ENCODE measurements around the gene ZNF221. TPM values are rescaled to one million over a fixed set of nuclear protein-coding genes. Genes with fewer than 3 reads are reported as not detected.

The ZNF221 gene
- 3.3 and 4.5 TPM in 2 replicates for total RNA-seq (2014; rRNA removed; shearing (Covaris generic))

DNA sequence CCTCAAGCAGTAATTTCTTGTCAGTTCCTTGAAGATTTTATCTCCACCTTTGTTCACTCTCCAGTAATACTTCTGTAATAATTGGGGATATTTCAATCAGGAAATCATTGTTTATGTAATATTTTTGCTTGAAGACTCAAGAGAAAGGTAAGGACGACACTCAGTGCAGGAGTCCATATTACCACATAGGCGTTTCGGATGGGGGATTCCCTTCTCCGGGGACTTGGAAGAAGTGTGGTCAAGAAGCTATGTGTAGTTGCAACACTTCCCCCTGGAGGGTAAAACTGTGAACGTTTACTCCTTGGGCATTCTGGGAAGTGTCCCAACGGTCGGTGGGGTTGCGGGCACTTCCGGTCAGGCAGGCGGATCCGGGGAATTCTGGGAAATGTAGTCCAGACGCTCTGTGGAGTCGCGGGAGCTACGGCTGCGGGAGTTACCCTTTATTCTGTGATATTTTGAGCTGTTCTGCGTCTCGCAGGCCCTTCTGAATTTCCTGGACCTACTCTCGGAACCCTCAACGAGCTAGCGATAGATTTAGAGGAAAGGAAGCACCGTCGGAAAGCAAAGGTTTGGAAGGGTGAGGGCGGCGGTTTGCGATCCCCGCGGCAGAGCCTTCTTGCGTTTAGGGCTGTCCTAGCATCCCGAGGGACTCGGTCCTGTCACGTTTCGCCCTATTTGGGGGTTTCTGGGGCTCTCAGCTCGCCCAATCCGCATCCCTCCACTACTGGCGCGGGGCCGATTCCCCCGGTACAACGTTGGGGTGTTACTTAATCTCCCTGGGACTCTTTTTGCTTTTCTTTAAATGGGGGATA lies at the start of gene ZNF221:
TSS of gene ZNF221 (plus strand) at position 395 of the 812 bp plus-strand sequence. CDS start 11,499 bp downstream, outside the sequence.

DNA sequence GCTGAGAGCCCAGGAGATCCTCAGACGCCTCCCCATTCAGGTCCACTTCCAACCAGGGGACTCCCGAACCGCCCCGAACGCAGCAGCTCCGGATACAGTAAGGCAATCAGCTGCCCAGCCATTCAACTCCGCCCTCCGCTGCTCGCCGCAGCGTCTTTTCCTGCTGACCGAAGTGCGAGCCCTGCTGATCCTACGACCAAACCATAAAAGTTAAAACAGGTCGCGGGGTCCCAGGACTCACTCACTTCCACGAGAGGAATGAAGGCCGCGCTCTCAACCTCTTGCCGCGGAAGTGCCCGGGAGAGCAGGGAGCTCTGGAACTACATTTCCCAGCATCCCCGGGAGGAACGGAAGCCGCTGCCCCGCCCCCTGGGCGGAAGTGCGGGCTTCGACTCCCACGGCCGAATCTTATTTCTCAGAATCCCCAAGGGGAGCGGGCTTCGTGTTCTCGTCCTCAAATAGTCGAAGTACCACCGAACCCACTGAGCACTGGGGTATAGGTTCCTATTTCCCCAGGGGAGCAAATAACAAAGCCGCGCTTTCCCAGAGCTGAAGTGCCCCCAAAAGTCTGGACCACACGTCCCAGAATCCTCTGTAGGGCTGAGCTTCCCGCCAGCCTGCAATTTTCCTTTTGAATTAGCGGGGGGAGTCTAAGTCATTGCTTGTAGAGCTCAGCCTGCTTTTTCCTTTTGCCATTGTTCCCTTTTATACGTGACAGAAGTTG lies 15.9 kb upstream of the ZNF221 start, which contains the start of gene ZNF45:
TSS of gene ZNF45 (minus strand) at position 298 of the 724 bp plus-strand sequence. CDS start 13,097 bp downstream, outside the sequence.

DNA sequence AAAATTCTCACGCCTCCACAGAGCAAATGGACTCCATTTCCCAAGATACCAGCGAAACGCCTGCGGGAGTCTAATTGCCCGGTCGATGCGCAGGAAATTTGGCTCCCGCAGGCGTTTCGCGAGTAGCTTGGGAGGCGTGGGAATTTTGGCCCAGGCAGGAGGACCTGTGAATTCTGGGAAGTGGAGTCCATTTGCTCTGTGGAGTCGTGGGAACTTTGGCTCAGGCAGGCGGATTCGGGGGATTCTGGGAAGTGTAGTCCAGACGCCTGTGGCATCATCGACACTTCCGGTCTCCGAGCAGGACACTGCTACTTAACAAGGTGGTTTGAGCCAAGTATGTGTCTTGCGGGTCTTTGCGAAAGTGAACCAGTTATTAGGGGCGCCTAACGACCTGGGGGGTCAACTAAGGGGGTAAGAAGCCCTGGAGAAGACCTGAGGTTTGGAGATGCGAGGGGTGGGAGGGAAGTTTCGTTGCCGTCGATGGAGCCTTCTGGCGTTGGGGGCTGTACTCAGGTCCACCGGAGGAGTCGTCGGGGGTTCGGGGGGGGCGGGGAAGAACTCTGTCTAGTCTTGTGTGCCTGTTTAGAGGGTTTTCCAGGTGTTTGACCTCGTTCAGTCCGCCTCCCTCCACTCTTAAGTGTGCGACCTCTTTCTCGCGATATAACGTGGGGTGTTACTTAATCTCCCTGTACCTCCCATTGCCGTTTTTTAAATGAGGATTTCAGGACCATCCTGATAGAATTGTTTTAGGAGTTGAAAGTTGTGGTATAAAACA lies 33.1 kb downstream of the ZNF221 start, which contains the start of gene ZNF155:
TSS of gene ZNF155 (plus strand) at position 277 of the 775 bp plus-strand sequence. CDS start 4,356 bp downstream, outside the sequence.

GRCh38 chr19:44002566-44003460 lies 51.8 kb downstream of the ZNF221 start, which contains the start of gene ZNF230:
Gene ZNF230, plus strand, starts transcription at chr19:44002957. Its CDS starts 4,122 bp downstream, at chr19:44007079.

Small RNA genes lying within 50 kb of the gene (small RNA-seq; reads per million reads assigned to genes)
- not detected for gene AC006213.5

Other genes starting within 250 kb of the ZNF221 start
- gene IRGC, start 235.2 kb upstream of the ZNF221 start, total RNA-seq (2014; rRNA removed; shearing (Covaris generic)): not detected in 2 replicates
- 38.7 and 44.1 TPM in 2 replicates for gene SMG9, start 196.3 kb upstream of the ZNF221 start, total RNA-seq (2014; rRNA removed; shearing (Covaris generic))
- gene KCNN4, start 170.3 kb upstream of the ZNF221 start, total RNA-seq (2014; rRNA removed; shearing (Covaris generic)): 150 and 157 TPM in 2 replicates
- gene LYPD5, start 148.8 kb upstream of the ZNF221 start, total RNA-seq (2014; rRNA removed; shearing (Covaris generic)): 1.0 and 4.5 TPM in 2 replicates
- gene ZNF283, start 123.9 kb upstream of the ZNF221 start, total RNA-seq (2014; rRNA removed; shearing (Covaris generic)): 10.3 and 11.0 TPM in 2 replicates
- 1.2 and 1.5 TPM in 2 replicates for gene ZNF404, start 67.3 kb upstream of the ZNF221 start, total RNA-seq (2014; rRNA removed; shearing (Covaris generic))
- gene ZNF45, start 15.9 kb upstream of the ZNF221 start, total RNA-seq (2014; rRNA removed; shearing (Covaris generic)): 20.8 and 23.7 TPM in 2 replicates
- 10.7 and 11.9 TPM in 2 replicates for gene ZNF155, start 33.0 kb downstream of the ZNF221 start, total RNA-seq (2014; rRNA removed; shearing (Covaris generic))
- 1.8 and 2.0 TPM in 2 replicates for gene ZNF230, start 51.7 kb downstream of the ZNF221 start, total RNA-seq (2014; rRNA removed; shearing (Covaris generic))
- 5.7 and 8.8 TPM in 2 replicates for gene ZNF222, start 74.2 kb downstream of the ZNF221 start, total RNA-seq (2014; rRNA removed; shearing (Covaris generic))
- gene ZNF223, start 100.8 kb downstream of the ZNF221 start, total RNA-seq (2014; rRNA removed; shearing (Covaris generic)): 1.7 and 3.0 TPM in 2 replicates
- gene ZNF284, start 120.9 kb downstream of the ZNF221 start, total RNA-seq (2014; rRNA removed; shearing (Covaris generic)): 1.2 and 1.7 TPM in 2 replicates
- 14.1 and 15.5 TPM in 2 replicates for gene ZNF224, start 143.1 kb downstream of the ZNF221 start, total RNA-seq (2014; rRNA removed; shearing (Covaris generic))
- gene ZNF225, start 162.2 kb downstream of the ZNF221 start, total RNA-seq (2014; rRNA removed; shearing (Covaris generic)): 3.8 and 5.5 TPM in 2 replicates
- gene ZNF234, start 190.3 kb downstream of the ZNF221 start, total RNA-seq (2014; rRNA removed; shearing (Covaris generic)): 5.8 and 7.5 TPM in 2 replicates
- 20.4 and 34.4 TPM in 2 replicates for gene ZNF226, start 213.9 kb downstream of the ZNF221 start, total RNA-seq (2014; rRNA removed; shearing (Covaris generic))

Measured in A375 (cell line).